GM19238 (cell line): Measurements from ENCODE around the gene GALK2.

Experiments
- DNase-seq: peaks from one replicate; pipeline ENCODE4 v3.0.0; 2011; ENCODE audit warnings: low spot score; ENCODE audit not compliant: insufficient read length

Gene GALK2

GRCh38 chr15:49169880-49170597, at the start of gene GALK2:
GALK2 (plus strand) TSS chr15:49170247; CDS start chr15:49170323, 76 bp downstream.
- DNase-seq = peak; percentile 55

- no peak for DNase-seq
Measured at GRCh38 chr15:49120832-49121231, 49.2 kb upstream of the GALK2 start.

DNA sequence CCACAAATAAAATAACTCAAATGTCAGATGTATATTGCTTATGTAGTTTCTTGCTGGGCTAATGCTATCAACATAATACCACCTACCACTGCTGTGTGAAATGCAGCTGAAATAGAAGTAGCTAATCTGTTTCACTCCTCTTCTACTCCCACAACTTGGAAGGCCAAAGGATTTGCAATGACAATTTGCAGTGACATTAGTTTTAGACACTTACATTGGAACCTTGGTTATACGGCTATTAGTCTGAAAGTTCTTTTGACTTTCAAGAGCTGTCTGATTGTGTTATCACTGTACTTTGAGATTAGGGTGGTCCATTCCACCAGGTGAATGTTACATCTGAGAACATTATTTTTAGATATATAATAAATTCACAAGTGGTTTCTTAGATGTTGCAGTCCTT, 48.1 kb upstream of the GALK2 start:
- DNase-seq = no peak

GRCh38 chr15:49122541-49123062, 47.4 kb upstream of the GALK2 start:
- DNase-seq = no peak

DNA sequence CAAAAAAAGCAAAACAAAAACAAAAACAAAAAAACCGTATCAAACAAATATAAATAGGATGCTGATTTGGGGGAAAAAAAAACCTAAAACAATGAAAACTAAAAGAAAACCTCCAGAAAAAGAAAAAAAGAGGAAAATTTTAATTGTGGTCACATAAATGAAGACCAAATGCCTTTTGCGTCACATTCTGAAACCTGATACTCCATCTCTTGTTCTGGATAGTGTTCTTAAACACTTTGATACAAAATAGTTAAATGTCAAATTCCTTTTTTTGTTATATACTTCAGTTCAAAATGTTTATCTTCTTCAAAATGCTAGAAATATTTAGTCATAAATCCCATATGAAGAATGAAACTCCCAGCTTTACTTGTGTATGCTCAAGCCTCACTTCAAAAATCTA, 45.7 kb upstream of the GALK2 start:
- no peak for DNase-seq

DNA sequence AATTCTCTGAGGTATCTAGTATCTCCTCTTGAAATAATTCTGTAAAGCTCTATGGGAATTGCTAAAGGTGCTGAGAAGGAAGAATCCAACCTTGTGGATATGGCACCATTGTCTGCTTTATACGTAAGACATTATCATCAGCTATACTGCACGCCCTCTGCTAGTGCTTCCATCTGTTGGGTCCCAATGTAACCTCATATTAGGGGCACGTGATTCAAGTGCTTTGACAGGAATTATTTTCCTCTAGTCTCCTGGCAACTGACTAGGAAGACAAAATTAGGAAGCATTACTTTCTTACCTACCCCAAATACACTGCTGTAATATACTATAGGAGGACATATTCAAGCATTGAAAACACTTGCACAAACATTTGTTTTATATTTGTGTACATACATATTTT, 38.6 kb upstream of the GALK2 start:
- no peak for DNase-seq

DNA sequence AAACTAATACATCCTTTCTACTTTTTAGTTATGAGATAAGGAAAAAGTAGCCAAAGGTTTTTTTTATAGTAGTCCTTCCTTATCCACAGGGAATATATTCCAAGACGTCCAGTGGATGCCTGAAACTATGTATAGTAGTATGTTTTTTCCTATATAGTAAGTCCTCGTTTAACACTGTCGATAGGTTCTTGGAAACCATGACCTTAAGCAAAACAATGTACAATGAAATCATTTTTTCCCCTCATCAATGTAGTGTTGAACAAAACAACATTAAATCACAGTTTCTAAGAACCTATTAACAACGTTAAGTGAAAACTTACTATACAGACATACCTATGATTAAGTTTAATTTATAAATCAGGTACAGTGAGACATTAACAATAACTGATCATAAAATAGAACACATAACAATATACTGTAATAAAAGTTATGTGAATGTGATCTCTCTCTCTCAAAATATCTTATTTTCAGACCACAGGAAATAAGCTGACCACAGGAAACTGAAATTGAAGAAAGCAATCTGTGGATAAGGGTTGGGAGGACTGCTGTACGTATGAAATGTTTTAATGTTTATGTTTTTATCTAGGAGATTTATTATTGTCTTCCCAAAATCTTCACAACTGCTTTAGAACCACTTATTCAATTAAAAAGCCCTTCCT, 35.2 kb upstream of the GALK2 start:
- DNase-seq = no peak

DNA sequence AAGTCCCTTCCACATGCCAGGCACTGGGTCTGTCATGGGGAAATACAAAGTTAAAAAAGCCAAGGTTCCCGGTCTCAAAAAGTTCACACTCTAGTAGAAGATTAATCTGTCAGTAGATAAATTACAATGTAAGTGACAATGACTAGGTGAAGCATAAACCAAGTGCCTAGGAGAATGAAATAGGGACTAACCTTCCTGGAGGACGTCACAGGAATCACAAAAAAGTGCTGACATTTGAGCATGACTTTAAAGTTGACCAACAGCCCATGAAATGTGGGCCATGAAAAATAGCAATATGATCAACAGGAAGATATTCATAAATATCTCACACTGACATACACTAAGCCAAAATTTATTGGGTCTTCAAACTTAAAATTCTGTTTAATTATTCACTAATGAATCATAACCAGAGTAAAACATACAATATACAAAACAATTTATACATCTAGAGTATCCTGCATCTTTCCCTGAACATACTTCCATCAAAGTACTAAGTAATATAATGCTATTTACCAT, 34.6 kb upstream of the GALK2 start:
- DNase-seq = no peak

GRCh38 chr15:49135911-49136310, 34.1 kb upstream of the GALK2 start:
- no peak for DNase-seq

- no peak for DNase-seq
Measured at GRCh38 chr15:49137861-49138260, 32.2 kb upstream of the GALK2 start.

- DNase-seq = no peak
Measured at GRCh38 chr15:49145651-49146609, 24.1 kb upstream of the GALK2 start.

DNA sequence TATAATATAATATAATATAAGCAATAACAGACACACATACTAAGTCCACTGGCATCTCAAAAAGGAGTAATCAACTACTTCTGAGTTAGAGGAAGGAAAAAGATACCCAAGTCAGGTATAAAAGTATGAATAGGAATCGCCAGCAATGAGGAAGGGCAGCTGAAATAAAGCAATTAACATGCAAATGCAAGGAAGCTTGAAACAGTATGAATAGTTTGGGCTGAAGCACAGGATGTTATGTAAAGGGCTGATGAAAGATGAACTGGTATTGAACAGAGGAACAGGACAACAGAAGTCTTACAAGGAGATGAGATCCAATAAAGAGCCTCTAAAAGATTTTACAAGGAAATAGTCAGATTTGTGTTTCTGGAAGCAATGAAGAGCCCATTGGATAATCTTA, 21.7 kb upstream of the GALK2 start:
- no peak for DNase-seq

DNA sequence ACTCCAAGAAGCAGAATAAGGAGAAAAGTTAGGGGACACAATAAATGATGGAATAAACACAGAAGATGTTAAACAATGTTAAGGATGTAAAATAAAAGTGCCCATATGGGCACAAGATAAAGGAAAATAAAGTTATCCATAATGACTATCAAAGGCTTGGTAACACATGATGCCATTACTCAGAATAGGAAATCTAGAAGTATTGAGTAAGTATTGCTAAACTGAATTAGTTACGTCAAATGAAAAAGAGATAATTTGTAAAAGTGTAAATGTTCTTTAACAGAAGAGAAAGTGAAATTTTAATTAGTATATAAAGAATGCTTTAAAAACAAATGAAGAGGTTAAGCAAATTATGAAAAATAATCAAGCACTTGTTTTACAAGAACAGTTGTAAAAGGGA, 21.3 kb upstream of the GALK2 start:
- no peak for DNase-seq

GRCh38 chr15:49151831-49152230, 18.2 kb upstream of the GALK2 start:
- no peak for DNase-seq

GRCh38 chr15:49152552-49153312, 17.3 kb upstream of the GALK2 start:
- no peak for DNase-seq

- no peak for DNase-seq
Measured at GRCh38 chr15:49154359-49154758, 15.7 kb upstream of the GALK2 start.

- no peak for DNase-seq
Measured at GRCh38 chr15:49154799-49155109, 15.3 kb upstream of the GALK2 start.

- DNase-seq = peak; percentile 56
Measured at GRCh38 chr15:49155110-49155833, 14.8 kb upstream of the GALK2 start, which contains the start of gene COPS2. COPS2 (minus strand) TSS chr15:49155599; CDS start chr15:49155578, 21 bp downstream.

- no peak for DNase-seq
Measured at GRCh38 chr15:49155834-49156627, 14.0 kb upstream of the GALK2 start.
